ENCODE measurements around the gene BTBD6. TPM values are rescaled to one million over a fixed set of nuclear protein-coding genes. Genes with fewer than 3 reads are reported as not detected.

Gene BTBD6
- total RNA-seq, 1 experiment from 2014 or later: 30.1 TPM

DNA sequence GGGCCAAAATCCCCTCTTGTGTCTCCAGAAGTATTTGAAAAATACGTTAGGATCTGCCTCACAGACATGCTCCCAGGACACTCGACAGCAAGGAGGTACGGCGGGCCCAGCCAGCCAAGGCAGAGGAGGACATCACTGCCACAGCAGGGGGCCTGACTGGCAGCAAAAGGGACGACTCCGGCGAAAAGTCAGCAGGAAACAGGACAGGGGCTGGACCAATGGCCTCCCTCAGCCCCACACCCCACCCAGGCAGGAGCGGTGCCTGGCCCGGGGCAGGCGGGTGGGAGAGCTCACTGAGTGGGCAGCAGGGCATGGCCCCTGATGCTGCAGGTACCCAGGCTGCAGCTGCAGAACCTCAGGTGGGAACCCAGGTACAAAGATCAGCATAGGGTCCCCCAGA is 34.7 kb downstream of the BTBD6 start:
- no peak for TF ChIP-seq CTCF (IDR thresholded peaks at IDR 0.05; ENCODE audit: unreplicated experiment)
- no TSS peak for BruUV-seq (replicated peaks)
- H3K36me3 Mint-ChIP-seq (ENCODE audit: insufficient read depth, unreplicated experiment): peaks cover 4% of the 10 kb centered on the region
- CTCF ChIA-PET: no interaction called here
- no peaks in the 10 kb centered on the region for H3K4me1 Mint-ChIP-seq (ENCODE audit: low read depth, unreplicated experiment)
- DNase-seq: no peak
- intact Hi-C loops (cut with micrococcal nuclease; ENCODE audit: unreplicated experiment): no loop called here
- H3K27me3 Mint-ChIP-seq (ENCODE audit: unreplicated experiment): no peaks in the 10 kb centered on the region
- no peaks in the 10 kb centered on the region for H3K9me3 Mint-ChIP-seq (ENCODE audit: low read depth, unreplicated experiment)
- no peak overlapping the region for H3K27ac Mint-ChIP-seq (ENCODE audit: unreplicated experiment)
- no peak overlapping the region for H3K4me3 Mint-ChIP-seq (ENCODE audit: low read depth, unreplicated experiment)

GRCh38 chr14:105283899-105284298 is 35.6 kb downstream of the BTBD6 start:
- intact Hi-C loops (cut with micrococcal nuclease; ENCODE audit: unreplicated experiment): no loop called here
- CTCF ChIA-PET: no interaction called here
- Mint-ChIP-seq H3K27ac (ENCODE audit: unreplicated experiment) (no peak overlapping the region), H3K27me3 (ENCODE audit: unreplicated experiment) (no peaks in the 10 kb centered on the region), H3K4me1 (ENCODE audit: low read depth, unreplicated experiment) (no peaks in the 10 kb centered on the region), H3K4me3 (ENCODE audit: low read depth, unreplicated experiment) (no peak overlapping the region), H3K9me3 (ENCODE audit: low read depth, unreplicated experiment) (no peaks in the 10 kb centered on the region), H3K36me3 (ENCODE audit: insufficient read depth, unreplicated experiment) (peaks cover 4% of the 10 kb centered on the region)
- no TSS peak for BruUV-seq (replicated peaks)
- DNase-seq: no peak
- no peak for TF ChIP-seq CTCF (IDR thresholded peaks at IDR 0.05; ENCODE audit: unreplicated experiment)

- BruUV-seq (replicated peaks): no TSS peak
These were observed 36.8 kb downstream of the BTBD6 start for GRCh38 chr14:105285174-105285573.

GRCh38 chr14:105286759-105287144 is 38.4 kb downstream of the BTBD6 start:
- no peak for DNase-seq
- H3K27ac Mint-ChIP-seq (ENCODE audit: unreplicated experiment): no peak overlapping the region

More at GRCh38 chr14:105285174-105285573, 36.8 kb downstream of the BTBD6 start:
- TF ChIP-seq CTCF (IDR thresholded peaks at IDR 0.05; ENCODE audit: unreplicated experiment): no peak
- H3K27me3 Mint-ChIP-seq (ENCODE audit: unreplicated experiment): no peaks in the 10 kb centered on the region
- peaks cover 4% of the 10 kb centered on the region for H3K36me3 Mint-ChIP-seq (ENCODE audit: insufficient read depth, unreplicated experiment)
- H3K9me3 Mint-ChIP-seq (ENCODE audit: low read depth, unreplicated experiment): no peaks in the 10 kb centered on the region
- intact Hi-C loops (cut with micrococcal nuclease; ENCODE audit: unreplicated experiment): no loop called here
- CTCF ChIA-PET: no interaction called here
- H3K4me3 Mint-ChIP-seq (ENCODE audit: low read depth, unreplicated experiment): no peak overlapping the region
- no peak overlapping the region for H3K27ac Mint-ChIP-seq (ENCODE audit: unreplicated experiment)
- DNase-seq: no peak
- H3K4me1 Mint-ChIP-seq (ENCODE audit: low read depth, unreplicated experiment): no peaks in the 10 kb centered on the region

More at GRCh38 chr14:105286759-105287144, 38.4 kb downstream of the BTBD6 start:
- no TSS peak for BruUV-seq (replicated peaks)
- Mint-ChIP-seq H3K4me1 (ENCODE audit: low read depth, unreplicated experiment) (no peaks in the 10 kb centered on the region), H3K4me3 (ENCODE audit: low read depth, unreplicated experiment) (no peak overlapping the region), H3K27me3 (ENCODE audit: unreplicated experiment) (no peaks in the 10 kb centered on the region), H3K36me3 (ENCODE audit: insufficient read depth, unreplicated experiment) (peaks cover 4% of the 10 kb centered on the region), H3K9me3 (ENCODE audit: low read depth, unreplicated experiment) (no peaks in the 10 kb centered on the region)
- TF ChIP-seq CTCF (IDR thresholded peaks at IDR 0.05; ENCODE audit: unreplicated experiment): no peak
- intact Hi-C loops (cut with micrococcal nuclease; ENCODE audit: unreplicated experiment): no loop called here
- CTCF ChIA-PET: no interaction called here
